ENCODE measurements around the gene IGSF22.

DNA sequence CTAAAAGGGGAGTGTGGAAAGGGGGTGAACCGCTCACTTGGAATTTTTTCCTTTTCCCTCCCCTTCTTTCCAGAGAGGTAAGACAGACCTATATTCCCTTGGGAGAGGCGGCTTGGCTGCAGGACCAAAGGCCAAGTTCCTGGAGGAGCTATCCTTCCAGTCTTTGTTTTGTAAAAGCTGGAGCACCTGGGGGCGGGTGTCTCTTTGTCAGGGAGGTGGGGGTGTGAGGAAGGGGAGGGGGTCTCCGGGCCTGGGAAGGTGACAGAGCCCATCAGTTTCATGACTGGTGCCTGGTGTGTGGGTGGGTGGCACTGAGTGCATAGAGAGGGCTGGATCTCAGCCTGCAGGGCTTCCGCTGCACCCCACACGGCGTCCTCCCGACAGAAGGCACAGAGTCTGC lies 47.1 kb upstream of the IGSF22 start:
- TF ChIP-seq, protein P1, sequence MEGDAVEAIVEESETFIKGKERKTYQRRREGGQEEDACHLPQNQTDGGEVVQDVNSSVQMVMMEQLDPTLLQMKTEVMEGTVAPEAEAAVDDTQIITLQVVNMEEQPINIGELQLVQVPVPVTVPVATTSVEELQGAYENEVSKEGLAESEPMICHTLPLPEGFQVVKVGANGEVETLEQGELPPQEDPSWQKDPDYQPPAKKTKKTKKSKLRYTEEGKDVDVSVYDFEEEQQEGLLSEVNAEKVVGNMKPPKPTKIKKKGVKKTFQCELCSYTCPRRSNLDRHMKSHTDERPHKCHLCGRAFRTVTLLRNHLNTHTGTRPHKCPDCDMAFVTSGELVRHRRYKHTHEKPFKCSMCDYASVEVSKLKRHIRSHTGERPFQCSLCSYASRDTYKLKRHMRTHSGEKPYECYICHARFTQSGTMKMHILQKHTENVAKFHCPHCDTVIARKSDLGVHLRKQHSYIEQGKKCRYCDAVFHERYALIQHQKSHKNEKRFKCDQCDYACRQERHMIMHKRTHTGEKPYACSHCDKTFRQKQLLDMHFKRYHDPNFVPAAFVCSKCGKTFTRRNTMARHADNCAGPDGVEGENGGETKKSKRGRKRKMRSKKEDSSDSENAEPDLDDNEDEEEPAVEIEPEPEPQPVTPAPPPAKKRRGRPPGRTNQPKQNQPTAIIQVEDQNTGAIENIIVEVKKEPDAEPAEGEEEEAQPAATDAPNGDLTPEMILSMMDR (IDR thresholded peaks at IDR 0.05): no peak
- TF ChIP-seq POLR2A (IDR thresholded peaks at IDR 0.05) (no peak), EP300 (IDR thresholded peaks at IDR 0.05) (no peak)

All from ovary (tissue), 3 donors.